Muscle layer of colon (tissue), 2 donors: ENCODE measurements around the gene KCNQ1OT1.

Experiments
- H3K27ac ChIP-seq: one replicate; pipeline ENCODE4 v1.7.0; 2013; ENCODE audit warnings: low read depth, mild to moderate bottlenecking, low read length, moderate library complexity
- H3K27me3 ChIP-seq, 2 donors: one replicate each; pipeline ENCODE4 v1.7.0; 2013; ENCODE audit warnings: low read length in 2 of 2, mild to moderate bottlenecking in 2 of 2; ENCODE audit not compliant: insufficient read depth in 2 of 2, control insufficient read depth in 1 of 2
- H3K36me3 ChIP-seq: one replicate; pipeline ENCODE4 v1.7.0; 2013; ENCODE audit warnings: mild to moderate bottlenecking, low read length; ENCODE audit not compliant: insufficient read depth
- H3K4me1 ChIP-seq: one replicate; pipeline ENCODE4 v1.7.0; 2013; ENCODE audit warnings: mild to moderate bottlenecking, low read length; ENCODE audit not compliant: insufficient read depth
- H3K4me3 ChIP-seq, 2 donors: one replicate each; pipeline ENCODE4 v1.7.0; 2013; ENCODE audit warnings: low read length in 2 of 2, low read depth in 1 of 2, mild to moderate bottlenecking in 1 of 2, moderate library complexity in 1 of 2
- H3K9ac ChIP-seq: one replicate; pipeline ENCODE4 v1.7.0; 2013; ENCODE audit warnings: low read length
- H3K9me3 ChIP-seq: one replicate; pipeline ENCODE4 v1.7.0; 2013; ENCODE audit warnings: mild to moderate bottlenecking, low read length
- donor health status: abdominal sarcoma.
- donor health status: Adenocarcinoma of cecum.

The KCNQ1OT1 gene

GRCh38 chr11:2583605-2583958 lies 116.2 kb downstream of the KCNQ1OT1 start:
- Histone ChIP-seq H3K4me3 (no peak overlapping the region), H3K36me3 (no peaks in the 10 kb centered on the region), H3K9ac (no peak overlapping the region), H3K27ac (no peak overlapping the region), H3K27me3 (no peaks in the 10 kb centered on the region), H3K9me3 (no peaks in the 10 kb centered on the region), H3K4me1 (no peaks in the 10 kb centered on the region)

GRCh38 chr11:2582946-2583604 lies 116.7 kb downstream of the KCNQ1OT1 start:
- H3K4me1 ChIP-seq: no peaks in the 10 kb centered on the region
- no peak overlapping the region for H3K9ac ChIP-seq
- no peaks in the 10 kb centered on the region for H3K36me3 ChIP-seq
- H3K27me3 ChIP-seq: no peaks in the 10 kb centered on the region
- no peak overlapping the region for H3K4me3 ChIP-seq
- H3K27ac ChIP-seq: no peak overlapping the region
- no peaks in the 10 kb centered on the region for H3K9me3 ChIP-seq

GRCh38 chr11:2582351-2582945 lies 117.3 kb downstream of the KCNQ1OT1 start:
- Histone ChIP-seq H3K27ac (no peak overlapping the region), H3K9me3 (no peaks in the 10 kb centered on the region), H3K27me3 (no peaks in the 10 kb centered on the region), H3K36me3 (no peaks in the 10 kb centered on the region), H3K4me3 (no peak overlapping the region), H3K4me1 (no peaks in the 10 kb centered on the region), H3K9ac (no peak overlapping the region)

GRCh38 chr11:2581931-2582350 lies 117.9 kb downstream of the KCNQ1OT1 start:
- Histone ChIP-seq H3K9ac (no peak overlapping the region), H3K27ac (no peak overlapping the region), H3K4me3 (no peak overlapping the region), H3K36me3 (no peaks in the 10 kb centered on the region), H3K4me1 (no peaks in the 10 kb centered on the region), H3K27me3 (no peaks in the 10 kb centered on the region), H3K9me3 (no peaks in the 10 kb centered on the region)

GRCh38 chr11:2581151-2581930 lies 118.5 kb downstream of the KCNQ1OT1 start:
- Histone ChIP-seq H3K27me3 (no peaks in the 10 kb centered on the region), H3K4me1 (no peaks in the 10 kb centered on the region), H3K9ac (no peak overlapping the region), H3K9me3 (no peaks in the 10 kb centered on the region), H3K4me3 (no peak overlapping the region), H3K36me3 (no peaks in the 10 kb centered on the region), H3K27ac (no peak overlapping the region)

- H3K4me3 ChIP-seq: no peak overlapping the region
- no peak overlapping the region for H3K9ac ChIP-seq
- H3K27me3 ChIP-seq: no peaks in the 10 kb centered on the region
- H3K36me3 ChIP-seq: no peaks in the 10 kb centered on the region
- H3K9me3 ChIP-seq: no peaks in the 10 kb centered on the region
- no peaks in the 10 kb centered on the region for H3K4me1 ChIP-seq
- no peak overlapping the region for H3K27ac ChIP-seq
Measured at GRCh38 chr11:2580571-2581001, 119.2 kb downstream of the KCNQ1OT1 start.

GRCh38 chr11:2580061-2580421 lies 119.8 kb downstream of the KCNQ1OT1 start:
- H3K9ac ChIP-seq: no peak overlapping the region
- H3K9me3 ChIP-seq: no peaks in the 10 kb centered on the region
- no peaks in the 10 kb centered on the region for H3K27me3 ChIP-seq

GRCh38 chr11:2579315-2580060 lies 120.3 kb downstream of the KCNQ1OT1 start:
- Histone ChIP-seq H3K27ac (no peak overlapping the region), H3K36me3 (no peaks in the 10 kb centered on the region), H3K27me3 (no peaks in the 10 kb centered on the region), H3K9ac (no peak overlapping the region), H3K4me1 (no peaks in the 10 kb centered on the region), H3K4me3 (no peak overlapping the region), H3K9me3 (no peaks in the 10 kb centered on the region)

More at GRCh38 chr11:2580061-2580421, 119.8 kb downstream of the KCNQ1OT1 start:
- Histone ChIP-seq H3K36me3 (no peaks in the 10 kb centered on the region), H3K4me3 (no peak overlapping the region), H3K4me1 (no peaks in the 10 kb centered on the region), H3K27ac (no peak overlapping the region)

GRCh38 chr11:2578929-2579270 lies 120.9 kb downstream of the KCNQ1OT1 start:
- Histone ChIP-seq H3K9me3 (no peaks in the 10 kb centered on the region), H3K4me3 (no peak overlapping the region), H3K9ac (no peak overlapping the region), H3K4me1 (no peaks in the 10 kb centered on the region), H3K36me3 (no peaks in the 10 kb centered on the region), H3K27ac (no peak overlapping the region), H3K27me3 (no peaks in the 10 kb centered on the region)

GRCh38 chr11:2577991-2578928 lies 121.5 kb downstream of the KCNQ1OT1 start:
- no peak overlapping the region for H3K27ac ChIP-seq
- no peaks in the 10 kb centered on the region for H3K36me3 ChIP-seq
- no peak overlapping the region for H3K4me3 ChIP-seq
- no peaks in the 10 kb centered on the region for H3K9me3 ChIP-seq
- H3K4me1 ChIP-seq: no peaks in the 10 kb centered on the region
- H3K27me3 ChIP-seq: no peaks in the 10 kb centered on the region
- H3K9ac ChIP-seq: no peak overlapping the region
